IgD-negative memory B cell (primary cell): ENCODE data around the gene EFNA2. TPM values are rescaled to one million over a fixed set of nuclear protein-coding genes. Genes with fewer than 3 reads are reported as not detected.

ENCODE experiments used
- H3K27ac Mint-ChIP-seq, 3 donors: one replicate each; pipeline ENCODE4 v1.8.0; 2020 to 2022; ENCODE audit warnings: mild to moderate bottlenecking in 3 of 3, mixed read lengths in 3 of 3, moderate library complexity in 1 of 3
- H3K27me3 Mint-ChIP-seq: one replicate; pipeline ENCODE4 v1.8.0; 2021; ENCODE audit warnings: mixed read lengths
- H3K36me3 Mint-ChIP-seq: one replicate; pipeline ENCODE4 v1.8.0; 2020; ENCODE audit warnings: mild to moderate bottlenecking, mixed read lengths
- H3K4me1 Mint-ChIP-seq, 3 donors: one replicate each; pipeline ENCODE4 v1.8.0; 2020 to 2022; ENCODE audit warnings: mixed read lengths in 3 of 3, mild to moderate bottlenecking in 1 of 3
- H3K4me3 Mint-ChIP-seq, 4 donors: one replicate each; pipeline ENCODE4 v1.8.0; 2020 to 2022; ENCODE audit warnings: mild to moderate bottlenecking in 4 of 4, mixed read lengths in 4 of 4, moderate library complexity in 3 of 4
- H3K9me3 Mint-ChIP-seq, 3 donors: one replicate each; pipeline ENCODE4 v1.8.0; 2020 to 2021; ENCODE audit warnings: mixed read lengths in 3 of 3, mild to moderate bottlenecking in 1 of 3
- polyA plus RNA-seq: library from polyadenylated mRNA; unstranded; fragments of 300-500 nt; fragmentation: Illumina TruSeq; gene quantifications from one replicate; pipeline ENCODE4 v1.2.3, GENCODE V29; 2021

EFNA2 gene
- polyA plus RNA-seq, 1 donor from 2014 or later = not detected

DNA sequence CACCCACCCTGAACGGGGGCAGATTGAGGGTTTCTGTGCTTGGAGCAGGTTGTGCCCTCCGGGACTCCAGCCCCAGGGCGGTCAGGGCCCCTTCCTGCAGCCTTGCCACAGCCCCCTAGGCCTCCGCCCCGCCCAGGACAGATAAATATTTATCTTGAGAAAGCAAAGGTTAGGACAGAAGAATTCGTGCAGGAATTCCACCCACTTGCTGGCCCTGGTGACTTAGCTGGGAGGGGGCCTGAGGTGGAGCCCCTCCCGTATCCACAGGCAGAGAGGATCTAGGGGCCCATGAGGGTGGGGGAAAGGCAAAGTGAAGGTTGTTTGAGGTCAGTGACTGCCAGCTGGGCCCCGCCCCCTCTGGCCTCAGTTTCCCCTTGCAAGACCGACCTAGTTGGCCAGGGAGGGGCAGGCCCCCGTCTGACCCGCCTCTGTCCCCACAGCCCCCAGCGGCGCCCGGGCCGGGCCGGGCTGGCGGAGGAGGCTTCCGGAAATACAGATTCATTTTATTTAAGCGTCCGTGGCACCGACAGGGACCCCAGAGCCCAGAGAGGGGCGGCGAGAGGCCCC, 32.1 kb upstream of the EFNA2 start:
- H3K27ac Mint-ChIP-seq = peak overlapping the region in 2 of 3 donors; percentile 96 to 99

GRCh38 chr19:1254081-1254527, 31.6 kb upstream of the EFNA2 start:
- H3K4me1 Mint-ChIP-seq = peaks cover 12 to 23% (median 16%) of the 10 kb centered on the region in 3 donors
- H3K36me3 Mint-ChIP-seq = peaks cover 4% of the 10 kb centered on the region
- H3K27ac Mint-ChIP-seq = peak overlapping the region in 1 of 3 donors; percentile 99
- no peaks in the 10 kb centered on the region for H3K27me3 Mint-ChIP-seq
- H3K9me3 Mint-ChIP-seq = no peaks in the 10 kb centered on the region
- H3K4me3 Mint-ChIP-seq = peak overlapping the region in 1 of 4 donors; percentile 80

More for the DNA sequence above, 32.1 kb upstream of the EFNA2 start:
- Mint-ChIP-seq H3K4me1 (peaks cover 10 to 18% (median 14%) of the 10 kb centered on the region in 3 donors), H3K36me3 (peaks cover 4% of the 10 kb centered on the region), H3K9me3 (no peaks in the 10 kb centered on the region), H3K4me3 (peak overlapping the region; percentile 67 to 94 (median 84)), H3K27me3 (no peaks in the 10 kb centered on the region)

GRCh38 chr19:1254530-1255185, 31.0 kb upstream of the EFNA2 start:
- H3K27me3 Mint-ChIP-seq = no peaks in the 10 kb centered on the region
- peak overlapping the region in 2 of 3 donors; percentile 10 to 93 for H3K27ac Mint-ChIP-seq
- peaks cover 13 to 23% (median 16%) of the 10 kb centered on the region in 3 donors for H3K4me1 Mint-ChIP-seq
- peaks cover 4% of the 10 kb centered on the region for H3K36me3 Mint-ChIP-seq
- no peaks in the 10 kb centered on the region for H3K9me3 Mint-ChIP-seq
- H3K4me3 Mint-ChIP-seq = peak overlapping the region in 2 of 4 donors; percentile 51 to 80

GRCh38 chr19:1255186-1256161, 30.2 kb upstream of the EFNA2 start:
- Mint-ChIP-seq H3K9me3 (no peaks in the 10 kb centered on the region), H3K27ac (peak overlapping the region in 2 of 3 donors; percentile 23 to 93), H3K4me1 (peaks cover 17 to 25% (median 19%) of the 10 kb centered on the region in 3 donors), H3K36me3 (peaks cover 4% of the 10 kb centered on the region), H3K4me3 (peak overlapping the region in 2 of 4 donors; percentile 32 to 67), H3K27me3 (no peaks in the 10 kb centered on the region)

- peaks cover 4% of the 10 kb centered on the region for H3K36me3 Mint-ChIP-seq
- no peaks in the 10 kb centered on the region for H3K27me3 Mint-ChIP-seq
- peaks cover 20 to 27% (median 26%) of the 10 kb centered on the region in 3 donors for H3K4me1 Mint-ChIP-seq
Observed at GRCh38 chr19:1256646-1257474, 28.8 kb upstream of the EFNA2 start.

GRCh38 chr19:1257475-1258162, 28.1 kb upstream of the EFNA2 start:
- no peaks in the 10 kb centered on the region for H3K27me3 Mint-ChIP-seq
- peaks cover 21 to 29% (median 27%) of the 10 kb centered on the region in 3 donors for H3K4me1 Mint-ChIP-seq
- peak overlapping the region; percentile 95 to 100 (median 98) for H3K27ac Mint-ChIP-seq
- H3K4me3 Mint-ChIP-seq = peak overlapping the region; percentile 71 to 93 (median 85)
- peaks cover 4% of the 10 kb centered on the region for H3K36me3 Mint-ChIP-seq
- H3K9me3 Mint-ChIP-seq = no peaks in the 10 kb centered on the region

More at GRCh38 chr19:1256646-1257474, 28.8 kb upstream of the EFNA2 start:
- Mint-ChIP-seq H3K4me3 (peak overlapping the region; percentile 41 to 92 (median 60)), H3K9me3 (no peaks in the 10 kb centered on the region), H3K27ac (peak overlapping the region in 2 of 3 donors; percentile 71 to 95)

GRCh38 chr19:1258163-1258492, 27.5 kb upstream of the EFNA2 start:
- peak overlapping the region; percentile 71 to 93 (median 85) for H3K4me3 Mint-ChIP-seq
- no peaks in the 10 kb centered on the region for H3K27me3 Mint-ChIP-seq
- H3K36me3 Mint-ChIP-seq = peaks cover 4% of the 10 kb centered on the region
- no peaks in the 10 kb centered on the region for H3K9me3 Mint-ChIP-seq
- H3K27ac Mint-ChIP-seq = peak overlapping the region; percentile 95 to 100 (median 98)
- peaks cover 24 to 30% (median 29%) of the 10 kb centered on the region in 3 donors for H3K4me1 Mint-ChIP-seq

DNA sequence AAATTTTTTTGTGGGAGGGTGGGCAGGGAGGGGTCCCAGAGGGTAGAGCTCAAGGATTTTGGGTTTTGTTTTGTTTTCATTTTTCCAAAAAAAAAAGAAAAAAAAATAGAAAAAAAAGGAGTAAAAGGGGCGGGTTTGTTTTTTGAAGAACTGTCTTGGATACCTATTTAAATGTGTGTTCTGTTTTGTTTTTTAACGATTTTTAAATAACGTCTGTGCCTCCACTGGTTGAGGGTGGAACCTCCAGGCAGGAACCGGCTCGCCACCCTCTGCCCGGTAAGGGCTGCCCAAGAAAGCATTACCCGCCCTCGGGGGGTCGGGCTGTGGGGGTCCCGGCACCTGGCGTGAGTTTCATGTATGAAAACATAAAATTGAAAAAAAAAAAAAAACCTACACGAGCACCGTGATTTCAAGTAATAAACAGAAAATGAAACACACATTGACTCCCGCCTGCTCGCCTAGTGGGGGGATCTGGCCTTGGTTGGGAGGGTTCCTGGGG, 26.9 kb upstream of the EFNA2 start:
- Mint-ChIP-seq H3K27me3 (peaks cover 1% of the 10 kb centered on the region), H3K27ac (peak overlapping the region; percentile 95 to 100 (median 98)), H3K4me3 (peak overlapping the region; percentile 78 to 93 (median 88)), H3K4me1 (peaks cover 27 to 35% (median 28%) of the 10 kb centered on the region in 3 donors), H3K9me3 (no peaks in the 10 kb centered on the region), H3K36me3 (peaks cover 4% of the 10 kb centered on the region)

GRCh38 chr19:1259206-1259875, 26.3 kb upstream of the EFNA2 start:
- Mint-ChIP-seq H3K27ac (peak overlapping the region; percentile 95 to 100 (median 98)), H3K27me3 (peaks cover 1% of the 10 kb centered on the region), H3K4me1 (peaks cover 28 to 35% (median 30%) of the 10 kb centered on the region in 3 donors), H3K9me3 (no peaks in the 10 kb centered on the region), H3K4me3 (peak overlapping the region; percentile 78 to 93 (median 88)), H3K36me3 (peaks cover 4% of the 10 kb centered on the region)

- Mint-ChIP-seq H3K27me3 (peaks cover 1% of the 10 kb centered on the region), H3K4me3 (peak overlapping the region; percentile 78 to 99 (median 93)), H3K27ac (peak overlapping the region; percentile 95 to 100 (median 98)), H3K4me1 (peaks cover 32 to 41% (median 34%) of the 10 kb centered on the region in 3 donors), H3K9me3 (no peaks in the 10 kb centered on the region), H3K36me3 (peaks cover 3% of the 10 kb centered on the region)
Observed at GRCh38 chr19:1259876-1260748, 25.6 kb upstream of the EFNA2 start.

- Mint-ChIP-seq H3K4me3 (peak overlapping the region; percentile 78 to 99 (median 96)), H3K36me3 (peaks cover 3% of the 10 kb centered on the region), H3K27me3 (peaks cover 1% of the 10 kb centered on the region), H3K4me1 (peaks cover 37 to 44% (median 40%) of the 10 kb centered on the region in 3 donors), H3K27ac (peak overlapping the region; percentile 95 to 100 (median 98)), H3K9me3 (no peaks in the 10 kb centered on the region)
Observed at GRCh38 chr19:1260749-1261537, 24.7 kb upstream of the EFNA2 start.

GRCh38 chr19:1261538-1261797, 24.2 kb upstream of the EFNA2 start:
- Mint-ChIP-seq H3K4me3 (peak overlapping the region; percentile 78 to 99 (median 96)), H3K9me3 (no peaks in the 10 kb centered on the region), H3K27ac (peak overlapping the region; percentile 95 to 100 (median 98)), H3K27me3 (peaks cover 1% of the 10 kb centered on the region), H3K36me3 (peaks cover 3% of the 10 kb centered on the region), H3K4me1 (peaks cover 38 to 44% (median 41%) of the 10 kb centered on the region in 3 donors)
